Islet precursor cell (in vitro differentiated cells): ENCODE measurements around the gene ARHGAP10.

Source experiments
- DNase-seq: peaks from one replicate; pipeline ENCODE4 v3.0.0-alpha.2; 2018

The ARHGAP10 gene

GRCh38 chr4:147828331-147828905, 96.5 kb downstream of the ARHGAP10 start:
- no peak for DNase-seq

DNA sequence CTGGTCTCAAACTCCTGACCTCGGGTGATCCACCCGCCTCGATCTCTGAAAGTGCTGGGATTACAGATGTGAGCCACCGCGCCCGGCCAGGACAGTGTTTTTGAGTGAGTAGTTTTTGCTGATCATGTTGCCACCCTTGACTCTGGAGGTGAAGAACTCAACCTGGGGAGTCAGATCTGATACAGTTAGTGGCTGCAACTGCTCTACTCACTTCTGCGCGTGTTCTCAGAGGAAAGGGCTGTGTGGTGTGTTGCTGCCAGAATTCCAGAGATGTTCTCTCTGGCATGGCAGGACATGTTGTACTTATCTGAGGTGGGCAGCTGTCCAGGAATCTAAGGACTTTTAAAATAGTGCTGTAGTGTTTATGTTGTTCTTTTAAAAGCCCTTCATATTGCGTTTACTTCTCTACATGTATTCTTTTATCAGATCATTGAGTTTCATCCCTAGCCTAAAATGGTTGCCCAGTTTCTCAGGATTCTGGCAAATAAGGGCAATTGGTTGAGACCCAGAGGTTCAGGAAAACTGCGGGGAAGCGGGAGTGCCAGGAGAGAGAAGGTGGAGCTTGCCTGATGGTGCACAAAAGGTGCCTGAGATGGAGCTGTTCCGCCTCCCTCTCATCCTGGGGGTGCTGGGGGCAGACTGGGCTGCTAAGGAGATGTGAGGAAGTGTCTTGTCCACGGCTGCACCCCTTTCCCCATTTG, 97.7 kb downstream of the ARHGAP10 start:
- no peak for DNase-seq

- DNase-seq: no peak
Measured at GRCh38 chr4:147830102-147830463, 98.2 kb downstream of the ARHGAP10 start.

GRCh38 chr4:147830987-147831386, 99.1 kb downstream of the ARHGAP10 start:
- DNase-seq: peak; percentile 82

DNA sequence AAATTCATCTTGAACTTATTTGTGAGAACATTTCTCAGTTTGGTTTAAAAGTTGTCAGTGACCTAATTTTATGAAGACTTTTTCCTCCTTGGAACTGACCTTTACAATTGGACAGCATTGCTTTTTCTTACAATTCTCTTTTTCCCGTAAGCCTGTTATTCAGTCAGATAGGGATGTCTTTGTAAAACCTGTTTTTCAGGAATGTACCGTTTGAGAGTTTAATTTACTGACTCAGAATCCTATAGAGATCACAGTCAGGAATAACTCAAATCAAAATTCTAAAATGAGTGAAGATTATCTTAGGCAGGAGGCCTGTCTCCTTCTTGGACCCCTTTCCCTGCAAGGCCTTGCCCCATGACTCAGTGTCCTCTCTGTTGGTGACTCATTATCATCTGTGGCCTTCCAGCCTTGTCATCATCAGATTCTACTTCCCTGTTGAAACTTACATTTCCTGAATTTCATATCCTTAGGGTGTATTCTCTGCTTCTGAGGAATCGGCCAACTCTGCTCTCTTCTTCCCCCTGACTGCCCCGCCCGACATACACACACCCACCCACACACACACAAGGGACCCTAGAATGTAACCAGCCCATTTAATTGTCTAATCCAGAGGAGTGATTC, 99.8 kb downstream of the ARHGAP10 start:
- DNase-seq: peak; percentile 83

GRCh38 chr4:147833254-147833653, 101.4 kb downstream of the ARHGAP10 start:
- no peak for DNase-seq

DNA sequence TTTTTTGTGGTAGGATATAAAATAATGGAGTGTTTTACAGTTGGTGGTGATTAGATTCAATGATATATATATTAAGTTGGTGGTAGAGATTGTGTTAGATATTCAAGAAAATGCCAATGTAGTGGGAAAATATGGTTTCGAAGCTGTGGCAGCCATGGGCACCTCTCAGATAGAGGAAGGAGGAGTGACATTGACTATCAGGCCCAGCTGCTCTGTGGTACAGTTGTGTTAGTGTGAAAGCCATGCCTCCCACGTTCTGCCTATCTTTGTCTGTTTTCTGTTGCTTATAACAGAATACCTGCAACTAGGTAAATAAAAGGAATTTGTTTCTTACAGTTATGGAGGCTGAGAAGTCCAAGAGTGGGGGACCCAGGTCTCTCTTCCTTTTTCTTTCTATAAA, 101.9 kb downstream of the ARHGAP10 start:
- DNase-seq: no peak

DNA sequence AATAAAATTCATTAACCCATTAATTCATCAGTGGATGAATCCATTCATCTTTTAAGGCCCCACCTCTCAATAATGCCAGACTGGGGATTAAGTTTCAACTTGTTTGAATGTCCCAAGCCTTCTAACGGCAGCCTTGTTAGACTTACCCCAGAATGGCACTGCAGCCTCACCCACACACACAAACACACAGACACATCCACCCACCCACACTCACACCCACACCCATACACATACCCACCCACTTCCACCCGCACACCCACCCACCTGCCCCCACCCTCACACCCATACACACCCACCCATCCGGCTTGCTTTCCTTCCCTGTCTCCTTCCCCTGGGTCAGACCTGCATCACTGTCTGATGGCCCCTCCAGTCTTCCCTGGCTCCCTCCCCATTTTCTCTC, 102.6 kb downstream of the ARHGAP10 start:
- DNase-seq: no peak

DNA sequence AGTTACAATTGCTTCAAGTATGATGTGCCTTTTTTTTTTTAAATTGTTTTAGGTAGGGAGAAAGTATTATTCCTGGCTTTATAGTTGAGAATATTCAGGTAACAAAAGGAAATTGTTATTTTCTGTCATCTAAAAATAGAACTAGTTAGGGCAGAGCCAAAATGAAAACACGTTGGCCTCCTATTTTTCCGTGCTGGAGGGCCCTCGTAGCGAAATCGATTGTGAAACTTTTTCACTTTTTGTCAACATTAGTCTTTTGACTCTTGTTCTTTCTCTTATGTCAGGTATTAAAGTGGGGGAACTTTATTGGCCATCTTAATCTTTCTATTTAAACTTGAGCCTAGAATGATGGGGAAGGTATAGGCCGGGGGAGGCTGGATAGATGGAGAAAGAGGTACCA, 104.9 kb downstream of the ARHGAP10 start:
- no peak for DNase-seq

DNA sequence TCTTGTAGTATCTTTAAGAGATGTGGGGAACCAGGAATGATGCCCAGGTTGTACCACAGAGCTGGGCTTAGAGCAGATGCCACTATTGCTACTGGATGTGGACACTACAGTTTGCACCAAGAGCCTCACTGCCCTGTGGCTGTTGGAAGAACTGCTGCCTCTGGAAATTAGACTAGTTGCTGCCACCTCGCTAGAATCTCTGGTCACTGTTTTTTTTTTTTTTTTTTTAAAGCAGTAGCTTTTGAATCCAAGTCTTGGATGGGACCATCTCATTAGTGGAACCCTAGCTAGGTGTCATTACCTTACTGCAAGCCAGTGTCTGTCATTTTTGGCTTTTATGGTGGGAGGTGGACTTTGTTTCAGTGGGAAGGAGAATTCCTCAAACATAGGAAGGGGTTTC, 105.5 kb downstream of the ARHGAP10 start:
- no peak for DNase-seq

DNA sequence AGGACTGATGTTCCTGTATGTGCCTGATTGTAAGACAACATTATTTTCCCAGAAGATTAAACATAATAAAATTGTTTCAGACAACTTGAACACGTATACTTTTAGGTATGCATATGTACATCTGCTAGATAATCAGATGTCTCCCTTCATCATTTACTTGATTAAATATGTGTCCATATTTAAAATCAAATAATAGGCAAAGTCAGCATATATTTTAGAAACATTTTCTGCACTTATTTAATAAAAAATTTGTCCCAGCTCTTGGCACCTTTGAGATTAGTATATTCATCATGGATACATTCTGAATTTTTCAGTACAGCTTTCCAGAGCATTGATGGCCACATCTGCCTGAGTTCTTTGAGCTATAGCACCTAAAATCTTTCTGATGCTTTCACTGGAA, 106.0 kb downstream of the ARHGAP10 start:
- no peak for DNase-seq

DNA sequence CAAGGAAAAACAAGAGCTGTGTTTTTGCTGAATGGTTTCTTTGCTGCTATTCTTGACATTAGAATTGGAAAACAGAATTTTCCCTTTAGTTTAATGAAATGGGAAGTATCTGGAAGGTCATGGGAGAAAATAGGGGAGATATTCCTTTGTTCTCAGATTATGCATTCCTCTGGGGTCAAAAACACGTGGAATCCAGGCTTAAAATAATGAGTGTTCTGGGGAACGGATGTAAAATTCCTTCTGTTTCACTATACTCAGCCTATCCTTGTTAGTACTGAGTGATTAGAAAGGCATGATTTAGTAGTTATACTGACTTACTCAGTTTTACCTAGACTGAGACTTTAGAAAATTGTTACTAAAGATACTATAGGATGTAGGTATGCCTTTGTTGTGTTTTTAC, 107.3 kb downstream of the ARHGAP10 start:
- no peak for DNase-seq

DNA sequence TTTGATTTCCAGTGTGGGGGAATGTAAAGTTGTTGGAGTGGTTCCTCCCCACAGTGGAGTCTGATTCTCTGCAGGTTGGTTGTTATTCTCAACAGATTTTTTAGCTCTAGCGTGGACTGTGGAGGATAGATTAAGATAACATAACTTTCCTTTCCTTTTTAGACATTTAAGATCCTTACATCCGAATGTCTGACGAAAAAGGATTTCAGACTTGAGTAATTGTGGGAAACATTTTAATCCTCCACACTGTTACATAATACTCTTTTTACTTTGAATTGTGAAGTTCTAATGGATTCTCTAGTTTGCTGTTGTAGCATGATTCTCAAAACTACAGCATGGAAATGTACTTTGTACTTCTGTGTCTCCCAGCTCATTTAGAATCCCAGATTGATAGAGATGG, 107.8 kb downstream of the ARHGAP10 start:
- DNase-seq: no peak

- no peak for DNase-seq
Measured at GRCh38 chr4:147840838-147841738, 109.2 kb downstream of the ARHGAP10 start.

GRCh38 chr4:147842573-147842972, 110.7 kb downstream of the ARHGAP10 start:
- DNase-seq: no peak

GRCh38 chr4:147843162-147843561, 111.3 kb downstream of the ARHGAP10 start:
- peak; percentile 61 for DNase-seq

- DNase-seq: no peak
Measured at GRCh38 chr4:147844781-147845180, 112.9 kb downstream of the ARHGAP10 start.

DNA sequence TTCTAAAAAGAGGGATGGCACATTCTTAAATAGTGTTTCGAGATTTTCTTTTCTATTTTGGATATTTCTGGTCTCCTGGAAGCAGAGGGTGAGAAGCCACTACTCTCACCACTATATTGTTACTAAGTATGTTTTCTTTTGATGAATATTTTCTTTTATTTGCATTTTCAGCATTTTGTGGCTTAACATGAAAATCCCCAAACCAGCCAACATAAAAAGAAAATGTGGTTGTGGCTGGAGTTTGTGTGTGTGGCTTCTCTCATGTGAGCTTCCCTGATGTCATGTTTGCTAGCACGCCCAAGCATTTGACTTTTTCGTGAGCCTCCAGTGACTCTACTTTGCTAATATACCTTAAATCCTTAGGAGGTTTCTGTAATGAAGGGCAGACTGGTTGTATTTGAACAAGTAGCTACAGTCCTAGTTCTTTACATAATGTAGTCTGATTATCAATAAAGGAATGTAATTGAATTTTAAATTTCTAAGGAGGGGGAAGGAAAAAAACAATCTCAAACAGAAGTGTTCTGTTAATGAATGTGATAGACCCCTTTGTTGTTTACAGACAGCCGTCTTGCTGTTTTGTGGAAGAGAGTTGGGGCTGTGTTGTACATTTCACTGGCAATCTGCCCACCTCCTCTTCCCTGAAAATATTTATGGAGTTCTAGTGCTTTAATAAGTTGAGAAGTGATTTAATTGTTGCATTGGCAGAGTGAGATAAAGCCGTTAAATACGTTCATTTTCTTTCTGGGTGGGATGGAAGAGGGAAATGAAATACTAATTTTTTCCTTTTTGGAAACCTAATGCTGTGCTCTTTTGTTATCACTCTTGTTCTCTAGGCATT, 114.6 kb downstream of the ARHGAP10 start:
- DNase-seq: no peak

GRCh38 chr4:147847751-147848590, 116.1 kb downstream of the ARHGAP10 start:
- DNase-seq: no peak

DNA sequence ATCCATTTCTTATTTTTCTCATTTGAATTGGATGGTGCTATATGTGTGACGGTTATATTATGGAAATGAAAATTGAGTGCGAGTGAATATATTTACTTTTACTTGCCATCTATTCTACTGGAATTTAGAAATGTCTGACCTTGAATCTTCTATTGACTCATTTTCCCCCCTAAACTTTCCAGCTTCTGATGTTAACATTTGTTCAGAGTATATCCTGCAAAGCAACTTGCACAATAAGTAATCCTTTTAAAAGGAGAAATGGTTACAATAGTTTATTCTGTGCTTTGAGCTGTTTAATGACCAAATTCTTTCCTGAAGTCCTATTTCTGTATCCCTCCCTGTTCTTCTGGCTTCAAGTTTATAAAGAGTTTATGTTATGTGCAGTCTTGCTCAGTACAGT, 116.7 kb downstream of the ARHGAP10 start:
- no peak for DNase-seq

DNA sequence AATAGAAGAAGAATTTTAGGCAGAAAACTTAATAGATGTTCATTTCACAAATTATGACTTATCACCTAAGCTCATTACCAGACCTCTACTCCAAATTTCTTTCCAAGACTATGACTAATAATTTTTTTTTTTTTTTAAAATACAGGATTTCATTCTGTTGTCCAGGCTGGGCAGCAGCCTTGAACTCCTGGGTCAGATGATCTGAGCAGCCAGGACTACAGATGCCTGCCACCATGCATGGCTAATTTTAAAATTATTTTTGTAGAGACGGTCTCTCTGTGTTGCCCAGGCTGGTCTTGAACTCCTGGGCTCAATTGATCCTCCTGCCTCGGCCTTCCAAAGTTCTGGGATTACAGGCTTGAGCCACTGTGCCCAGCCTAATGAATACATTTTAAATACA, 119.2 kb downstream of the ARHGAP10 start:
- DNase-seq: no peak

- DNase-seq: no peak
Measured at GRCh38 chr4:147853706-147854105, 121.8 kb downstream of the ARHGAP10 start.
